Measurements from ENCODE around the gene AADACL3. TPM values are rescaled to one million over a fixed set of nuclear protein-coding genes. Genes with fewer than 3 reads are reported as not detected.

Gene AADACL3
- total and polyA plus RNA-seq, 2 of the 13 experiments (the other 11 are each of a cell fraction or from before 2014, with no cell fraction given): not detected

DNA sequence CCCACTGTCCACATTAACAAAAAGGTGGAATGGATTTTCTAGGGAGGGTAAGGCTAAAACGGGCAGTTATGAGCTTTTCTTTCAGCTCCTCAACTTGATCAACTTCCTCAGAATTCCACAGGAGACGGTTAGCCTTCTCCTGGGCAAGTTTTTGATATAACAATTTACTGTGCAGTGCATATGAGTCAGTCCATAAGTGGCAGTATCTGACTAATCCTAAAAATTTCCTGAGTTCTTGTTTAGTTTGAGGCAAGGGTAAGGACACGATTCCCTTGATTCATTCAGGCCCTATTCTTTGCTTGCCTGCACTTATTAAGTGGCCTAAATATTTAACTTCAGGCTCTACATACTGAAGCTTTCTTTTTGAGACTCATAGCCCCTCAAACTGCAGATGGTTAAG lies 6.2 kb upstream of the AADACL3 start:
- intact Hi-C loops (cut with micrococcal nuclease; ENCODE audit: unreplicated experiment): no loop called here
- Histone ChIP-seq H4K20me1 (ENCODE audit: insufficient read depth, low read length) (no peaks in the 10 kb centered on the region), H2AFZ (ENCODE audit: low read length) (no peak overlapping the region), H3K27me3 (ENCODE audit: control insufficient read depth in 1 of 2, insufficient read depth in 2 of 2, low read length in 2 of 2) (peaks cover 1 to 10% of the 10 kb centered on the region in 2 experiments; a peak in 2 of 5 replicates), H3K36me3 (replicated peaks in 1 of 2; ENCODE audit: control insufficient read depth in 1 of 2, insufficient read depth in 2 of 2, low read length in 2 of 2) (no peaks in the 10 kb centered on the region), H3K27ac (ENCODE audit: extremely low read length, insufficient read depth, low read length) (no peak overlapping the region), H3K79me2 (ENCODE audit: insufficient read depth, low read length) (no peaks in the 10 kb centered on the region), H3K4me1 (ENCODE audit: insufficient read depth, low read length) (no peaks in the 10 kb centered on the region), H3K9me3 (ENCODE audit: low read length) (no peaks in the 10 kb centered on the region), H3K9ac (ENCODE audit: insufficient read depth, low read depth, low read length) (no peak overlapping the region), H3K4me3 (replicated peaks in 1 of 3; ENCODE audit: insufficient read depth in 1 of 3, low read depth in 2 of 3, low read length in 3 of 3) (no peak overlapping the region), H3K4me2 (ENCODE audit: low read depth, low read length) (no peak overlapping the region)
- ATAC-seq: no peak
- in situ Hi-C loops (cut with HindIII; ENCODE audit: extremely low pct_ligation_motif_present, low pct_unique_long_range_greater_than_20kb): no loop called here
- DNase-seq (ENCODE audit: low spot score): no peak
- POLR2A ChIA-PET: no interaction called here
- FAIRE-seq: no peak
- BruUV-seq (replicated peaks): no TSS peak
- WGBS (ENCODE audit: low lambda C conversion rate): 0% methylated on average over 3 of the region's 3 CpGs
- no peak for TF ChIP-seq ZNF713 (CRISPR knock-in tag; IDR thresholded peaks at IDR 0.05)
- no peak for TF ChIP-seq ZNF567 (CRISPR knock-in tag; IDR thresholded peaks at IDR 0.05; ENCODE audit: borderline replicate concordance)
- no peak for TF ChIP-seq MTA3 (CRISPR knock-in tag; IDR thresholded peaks at IDR 0.05)
- TF ChIP-seq FOSL2 (CRISPR knock-in tag; IDR thresholded peaks at IDR 0.05): no peak
- TF ChIP-seq, protein P1, sequence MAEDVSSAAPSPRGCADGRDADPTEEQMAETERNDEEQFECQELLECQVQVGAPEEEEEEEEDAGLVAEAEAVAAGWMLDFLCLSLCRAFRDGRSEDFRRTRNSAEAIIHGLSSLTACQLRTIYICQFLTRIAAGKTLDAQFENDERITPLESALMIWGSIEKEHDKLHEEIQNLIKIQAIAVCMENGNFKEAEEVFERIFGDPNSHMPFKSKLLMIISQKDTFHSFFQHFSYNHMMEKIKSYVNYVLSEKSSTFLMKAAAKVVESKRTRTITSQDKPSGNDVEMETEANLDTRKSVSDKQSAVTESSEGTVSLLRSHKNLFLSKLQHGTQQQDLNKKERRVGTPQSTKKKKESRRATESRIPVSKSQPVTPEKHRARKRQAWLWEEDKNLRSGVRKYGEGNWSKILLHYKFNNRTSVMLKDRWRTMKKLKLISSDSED (CRISPR knock-in tag; IDR thresholded peaks at IDR 0.05): no peak
- TF ChIP-seq ZKSCAN5 (CRISPR knock-in tag; IDR thresholded peaks at IDR 0.05): no peak
- TF ChIP-seq ZNF441 (CRISPR knock-in tag; IDR thresholded peaks at IDR 0.05; ENCODE audit: borderline replicate concordance): no peak
- TF ChIP-seq HNF1B (CRISPR knock-in tag; IDR thresholded peaks at IDR 0.05): no peak
- TF ChIP-seq, protein P2, sequence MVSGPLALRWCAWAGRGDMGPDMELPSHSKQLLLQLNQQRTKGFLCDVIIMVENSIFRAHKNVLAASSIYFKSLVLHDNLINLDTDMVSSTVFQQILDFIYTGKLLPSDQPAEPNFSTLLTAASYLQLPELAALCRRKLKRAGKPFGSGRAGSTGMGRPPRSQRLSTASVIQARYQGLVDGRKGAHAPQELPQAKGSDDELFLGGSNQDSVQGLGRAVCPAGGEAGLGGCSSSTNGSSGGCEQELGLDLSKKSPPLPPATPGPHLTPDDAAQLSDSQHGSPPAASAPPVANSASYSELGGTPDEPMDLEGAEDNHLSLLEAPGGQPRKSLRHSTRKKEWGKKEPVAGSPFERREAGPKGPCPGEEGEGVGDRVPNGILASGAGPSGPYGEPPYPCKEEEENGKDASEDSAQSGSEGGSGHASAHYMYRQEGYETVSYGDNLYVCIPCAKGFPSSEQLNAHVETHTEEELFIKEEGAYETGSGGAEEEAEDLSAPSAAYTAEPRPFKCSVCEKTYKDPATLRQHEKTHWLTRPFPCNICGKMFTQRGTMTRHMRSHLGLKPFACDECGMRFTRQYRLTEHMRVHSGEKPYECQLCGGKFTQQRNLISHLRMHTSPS (CRISPR knock-in tag; IDR thresholded peaks at IDR 0.05; ENCODE audit: low read depth): no peak
- no peak for TF ChIP-seq CREM (IDR thresholded peaks at IDR 0.05)
- TF ChIP-seq CREM (CRISPR knock-in tag; IDR thresholded peaks at IDR 0.05): no peak
- no peak for TF ChIP-seq ZNF674 (CRISPR knock-in tag; IDR thresholded peaks at IDR 0.05; ENCODE audit: low read depth)
- TF ChIP-seq FOXP4 (CRISPR knock-in tag; IDR thresholded peaks at IDR 0.05): no peak
- TF ChIP-seq FIP1L1 (IDR thresholded peaks at IDR 0.05; ENCODE audit: borderline replicate concordance, insufficient read depth, low read depth, low read length): no peak
- TF ChIP-seq CBX5 (CRISPR knock-in tag; IDR thresholded peaks at IDR 0.05; ENCODE audit: borderline replicate concordance): no peak
- TF ChIP-seq, protein P3, sequence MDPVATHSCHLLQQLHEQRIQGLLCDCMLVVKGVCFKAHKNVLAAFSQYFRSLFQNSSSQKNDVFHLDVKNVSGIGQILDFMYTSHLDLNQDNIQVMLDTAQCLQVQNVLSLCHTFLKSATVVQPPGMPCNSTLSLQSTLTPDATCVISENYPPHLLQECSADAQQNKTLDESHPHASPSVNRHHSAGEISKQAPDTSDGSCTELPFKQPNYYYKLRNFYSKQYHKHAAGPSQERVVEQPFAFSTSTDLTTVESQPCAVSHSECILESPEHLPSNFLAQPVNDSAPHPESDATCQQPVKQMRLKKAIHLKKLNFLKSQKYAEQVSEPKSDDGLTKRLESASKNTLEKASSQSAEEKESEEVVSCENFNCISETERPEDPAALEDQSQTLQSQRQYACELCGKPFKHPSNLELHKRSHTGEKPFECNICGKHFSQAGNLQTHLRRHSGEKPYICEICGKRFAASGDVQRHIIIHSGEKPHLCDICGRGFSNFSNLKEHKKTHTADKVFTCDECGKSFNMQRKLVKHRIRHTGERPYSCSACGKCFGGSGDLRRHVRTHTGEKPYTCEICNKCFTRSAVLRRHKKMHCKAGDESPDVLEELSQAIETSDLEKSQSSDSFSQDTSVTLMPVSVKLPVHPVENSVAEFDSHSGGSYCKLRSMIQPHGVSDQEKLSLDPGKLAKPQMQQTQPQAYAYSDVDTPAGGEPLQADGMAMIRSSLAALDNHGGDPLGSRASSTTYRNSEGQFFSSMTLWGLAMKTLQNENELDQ (CRISPR knock-in tag; IDR thresholded peaks at IDR 0.05; ENCODE audit: borderline replicate concordance): no peak
- TF ChIP-seq RBM39 (IDR thresholded peaks at IDR 0.05; ENCODE audit: low read depth, low read length, poor library complexity, severe bottlenecking): no peak
- CTCF ChIA-PET (ENCODE audit: low intra/inter-chr PET ratio, low total read pairs): no interaction called here

Data from HepG2 (cell line).